Measurements from ENCODE around the gene MAD1L1.
"Not testable (repeated sequence)": the region's sequence is repeated elsewhere in the genome, so short reads cannot be mapped to it uniquely, and the experiment has no call there.

MAD1L1 gene

DNA sequence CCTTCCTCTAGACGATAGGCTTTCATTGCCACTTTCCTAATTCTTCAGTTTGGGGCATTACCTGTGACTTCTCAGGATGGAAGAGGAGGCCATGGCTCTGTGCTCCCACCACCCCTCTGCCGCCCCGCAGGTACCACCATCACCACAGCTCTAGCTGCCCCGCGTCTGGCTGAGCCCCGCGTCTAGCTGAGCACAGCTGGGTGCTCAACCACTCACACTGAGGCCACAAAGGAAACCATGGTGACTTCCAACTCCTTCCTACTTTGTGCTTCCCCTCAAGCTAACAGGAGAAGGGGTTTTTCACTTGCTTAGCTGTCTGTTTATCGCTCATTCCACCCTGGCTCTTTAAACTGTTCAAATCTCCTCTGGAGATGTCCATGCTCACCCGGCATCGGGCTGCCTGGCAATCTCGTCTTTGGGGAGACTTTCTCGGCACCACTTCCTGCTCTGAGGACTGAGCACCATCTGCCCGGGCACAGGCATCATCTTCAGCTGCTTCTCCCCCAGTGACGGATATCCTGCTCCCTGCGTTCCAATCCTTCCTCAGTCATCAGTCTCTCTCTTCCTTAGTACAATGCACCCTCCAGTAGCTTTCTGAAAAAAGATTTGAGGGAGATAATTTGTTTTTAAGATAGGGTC is 59.4 kb downstream of the MAD1L1 start:
- no peak for DNase-seq (ENCODE audit: low read depth)

DNA sequence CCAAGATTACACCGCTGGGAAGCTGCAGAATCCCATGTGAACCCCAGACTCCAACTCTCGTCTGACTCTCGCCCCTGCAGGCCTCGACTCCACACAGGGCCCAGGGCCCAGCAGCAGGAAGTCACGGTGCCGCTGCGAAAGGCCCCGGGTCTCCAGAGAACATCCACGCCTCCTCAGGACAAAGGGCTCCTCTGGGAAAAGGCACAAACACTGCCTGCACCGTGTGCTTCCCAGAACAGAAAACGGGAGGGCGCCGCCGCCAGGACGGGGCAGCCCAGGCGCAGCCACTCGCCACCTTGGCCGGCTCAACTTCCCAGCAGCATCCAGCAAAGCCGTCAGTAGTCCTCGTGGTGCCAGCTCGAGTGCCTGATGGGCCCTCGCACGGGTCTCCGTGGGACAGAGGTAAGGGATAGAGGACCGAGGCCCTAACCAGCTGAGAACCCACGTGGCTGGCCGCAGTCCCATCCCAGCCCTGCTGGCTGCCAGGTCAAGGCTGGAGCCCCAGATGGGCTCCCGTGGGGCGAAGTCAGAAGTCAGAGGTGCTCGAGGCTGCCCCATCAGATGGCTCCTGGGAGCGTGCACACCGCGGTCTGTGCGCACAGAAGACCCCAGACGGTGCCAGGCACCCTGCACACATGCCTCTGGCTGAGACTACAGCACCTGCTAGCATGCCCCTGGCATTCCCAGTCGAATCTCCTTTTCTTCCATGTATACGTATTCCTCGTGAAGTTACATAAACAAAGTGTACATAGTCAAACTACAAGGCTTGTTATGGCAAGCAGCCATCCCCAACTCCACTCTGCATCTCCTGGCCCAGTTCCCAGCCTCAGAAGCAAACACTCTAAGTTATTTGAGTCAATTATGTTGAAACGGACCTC is 60.2 kb downstream of the MAD1L1 start:
- peak; percentile 67 for DNase-seq (ENCODE audit: low read depth)

GRCh38 chr7:2171855-2172254 is 60.9 kb downstream of the MAD1L1 start:
- DNase-seq (ENCODE audit: low read depth), result no peak

GRCh38 chr7:2170576-2171521 is 61.9 kb downstream of the MAD1L1 start:
- no peak for DNase-seq (ENCODE audit: low read depth)

GRCh38 chr7:2169923-2170575 is 62.7 kb downstream of the MAD1L1 start:
- DNase-seq (ENCODE audit: low read depth), result no peak

GRCh38 chr7:2168615-2169311 is 64.0 kb downstream of the MAD1L1 start:
- DNase-seq (ENCODE audit: low read depth), result no peak

GRCh38 chr7:2166625-2167280 is 66.0 kb downstream of the MAD1L1 start:
- DNase-seq (ENCODE audit: low read depth), result no peak

DNA sequence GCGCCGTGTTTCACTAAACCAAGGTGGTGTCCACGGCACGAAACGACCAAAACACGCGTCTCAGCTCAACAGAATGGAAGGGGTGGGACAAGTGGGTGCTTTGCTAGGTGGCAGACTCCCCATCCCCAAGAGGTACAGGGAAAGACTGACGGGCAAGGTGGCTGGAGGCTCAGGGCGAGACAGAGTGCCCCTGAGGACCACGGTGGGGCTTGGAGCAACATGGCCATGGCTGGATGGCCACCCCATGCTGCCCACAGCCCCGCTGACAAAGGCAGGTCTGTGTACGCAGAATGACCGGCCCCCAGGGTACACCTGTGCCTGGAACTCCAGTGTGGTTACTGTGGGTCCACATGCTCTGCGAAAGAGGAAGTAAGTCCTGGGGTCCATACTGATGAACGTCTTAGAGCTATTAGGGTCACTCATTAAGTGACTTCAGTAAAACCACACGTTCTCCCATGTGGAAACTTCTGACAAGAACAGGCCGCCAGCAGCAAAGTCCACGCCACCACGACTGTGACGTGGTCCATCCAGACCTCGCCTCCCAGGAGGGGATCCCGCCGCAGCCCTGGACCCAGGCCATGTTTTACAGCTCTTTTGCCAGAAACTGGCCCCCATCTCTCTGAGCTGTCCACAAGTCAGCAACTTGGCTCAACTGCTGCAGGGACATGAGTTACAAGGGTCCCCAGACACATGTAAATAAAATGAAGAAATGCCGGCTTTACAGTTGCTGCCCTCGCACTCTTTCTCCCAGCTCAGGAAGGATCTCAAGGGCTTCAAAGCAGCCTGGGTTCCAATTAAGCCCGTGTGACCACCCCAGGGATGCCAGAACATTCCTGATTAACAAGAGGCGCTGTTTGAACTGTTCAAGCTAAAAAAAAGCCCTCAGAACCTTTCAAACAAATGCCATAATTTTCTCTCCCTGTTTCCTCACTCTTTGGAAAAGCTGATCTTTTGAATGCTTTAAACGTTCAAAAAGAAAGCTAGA is 66.8 kb downstream of the MAD1L1 start:
- DNase-seq (ENCODE audit: low read depth), result no peak

- DNase-seq (ENCODE audit: low read depth), result no peak
Observed at GRCh38 chr7:2165239-2165609, 67.5 kb downstream of the MAD1L1 start.

- DNase-seq (ENCODE audit: low read depth), result no peak
Observed at GRCh38 chr7:2164646-2165045, 68.1 kb downstream of the MAD1L1 start.

GRCh38 chr7:2163600-2164555 is 68.9 kb downstream of the MAD1L1 start:
- DNase-seq (ENCODE audit: low read depth), result no peak

- no peak for DNase-seq (ENCODE audit: low read depth)
Observed at GRCh38 chr7:2162959-2163358, 69.8 kb downstream of the MAD1L1 start.

DNA sequence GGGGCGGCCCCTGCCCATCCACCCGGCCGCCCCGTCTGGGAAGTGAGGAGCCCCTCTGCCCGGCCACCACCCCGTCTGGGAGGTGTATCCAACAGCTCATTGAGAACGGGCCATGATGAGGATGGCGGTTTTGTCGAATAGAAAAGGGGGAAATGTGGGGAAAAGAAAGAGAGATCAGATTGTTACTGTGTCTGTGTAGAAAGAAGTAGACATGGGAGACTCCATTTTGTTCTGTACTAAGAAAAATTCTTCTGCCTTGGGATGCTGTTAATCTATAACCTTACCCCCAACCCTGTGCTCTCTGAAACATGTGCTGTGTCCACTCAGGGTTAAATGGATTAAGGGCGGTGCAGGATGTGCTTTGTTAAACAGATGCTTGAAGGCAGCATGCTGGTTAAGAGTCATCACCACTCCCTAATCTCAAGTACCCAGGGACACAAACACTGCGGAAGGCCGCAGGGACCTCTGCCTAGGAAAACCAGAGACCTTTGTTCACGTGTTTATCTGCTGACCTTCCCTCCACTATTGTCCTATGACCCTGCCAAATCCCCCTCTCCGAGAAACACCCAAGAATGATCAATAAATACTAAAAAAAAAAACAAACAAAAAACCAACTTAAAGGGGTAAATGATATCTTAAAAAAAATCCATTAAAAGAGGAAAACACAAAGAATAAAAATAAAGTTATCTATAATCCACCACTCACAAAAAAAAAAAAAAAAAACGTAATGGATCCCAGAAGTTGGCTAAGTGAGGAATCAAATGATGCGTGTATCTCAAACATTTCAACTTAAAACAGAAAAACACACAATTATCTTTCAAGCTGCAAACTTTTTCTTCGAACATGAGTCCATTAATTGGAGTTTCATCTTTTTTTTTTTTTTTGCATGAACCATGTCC is 70.5 kb downstream of the MAD1L1 start:
- not testable (repeated sequence) for DNase-seq (ENCODE audit: low read depth)

DNA sequence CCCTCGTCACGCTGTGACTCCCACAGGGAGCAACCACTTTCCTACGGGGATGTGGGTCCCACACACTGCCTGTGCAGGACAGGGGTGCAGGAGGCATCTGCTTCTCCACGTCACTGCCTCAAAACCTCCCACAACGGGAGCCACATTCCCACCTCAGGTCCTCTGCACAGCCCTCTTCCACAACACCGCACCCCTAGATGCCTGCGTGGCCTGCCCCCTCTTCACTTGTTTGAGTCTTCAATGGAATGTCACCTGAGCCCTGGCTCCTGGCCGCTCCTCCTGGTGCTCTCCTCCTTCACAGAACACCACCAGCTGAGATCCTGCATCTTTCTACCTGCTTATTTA is 73.6 kb downstream of the MAD1L1 start:
- DNase-seq (ENCODE audit: low read depth), result no peak

DNA sequence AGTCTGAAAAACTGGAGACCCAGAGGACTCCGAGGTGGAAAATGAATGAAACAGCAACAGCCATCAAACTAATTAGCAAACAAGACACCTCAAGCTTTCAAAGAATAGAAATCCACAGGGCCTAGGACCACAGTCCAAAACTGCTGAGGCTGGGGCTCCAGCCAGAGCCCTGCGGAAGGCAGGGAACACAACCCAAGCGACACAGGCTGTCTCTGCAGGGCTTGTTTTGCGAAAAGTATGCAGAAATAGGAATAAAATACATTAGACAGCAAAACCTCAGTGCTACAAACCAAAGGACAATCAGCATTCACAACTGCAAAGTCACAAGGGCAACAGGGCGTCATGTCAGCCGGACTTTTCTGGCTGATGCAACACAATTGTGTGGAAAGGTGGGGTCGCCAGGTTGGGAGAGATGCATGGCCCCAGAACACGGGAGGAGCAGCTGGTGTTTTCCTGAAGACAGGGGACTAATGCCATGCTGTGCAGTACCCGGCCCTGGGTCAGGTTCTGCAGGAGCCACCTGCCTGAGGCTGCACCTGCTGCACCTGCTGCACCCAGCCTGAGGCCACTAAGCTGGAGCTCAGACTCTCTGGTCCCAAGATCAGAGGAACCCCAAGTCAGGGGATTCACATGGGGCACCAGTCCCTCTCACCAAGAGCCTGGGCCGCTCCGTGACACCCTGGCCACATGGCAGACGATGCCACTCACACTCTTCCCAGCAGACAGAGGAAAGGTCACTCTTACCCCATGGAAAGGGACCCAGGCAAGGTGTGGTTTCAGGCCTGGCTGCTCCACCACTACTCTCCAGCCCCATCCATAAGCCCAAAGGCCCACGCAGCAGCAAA is 74.2 kb downstream of the MAD1L1 start:
- DNase-seq (ENCODE audit: low read depth), result no peak

- peak; percentile 76 for DNase-seq (ENCODE audit: low read depth)
Observed at GRCh38 chr7:2157473-2158279, 75.1 kb downstream of the MAD1L1 start.
